Spleen (tissue), 11 donors: ENCODE data around the gene TLK2. TPM values are rescaled to one million over a fixed set of nuclear protein-coding genes. Genes with fewer than 3 reads are reported as not detected.
A peak's percentile ranks its signal among the peaks of the same experiment; 100 is the strongest.
"Not testable (repeated sequence)": the region's sequence is repeated elsewhere in the genome, so short reads cannot be mapped to it uniquely, and the experiment has no call there.

Experiments
- DNase-seq: peaks from one replicate; pipeline ENCODE4 v3.0.0-alpha.2; 2020
- H3K27ac ChIP-seq, 8 donors: fragments of 200-600 bp; sonication (generic) in 7 of 8; 1 replicate in 4 of 8; 2 replicates in 4 of 8; pipeline versions ENCODE4 v1.5.0 to v1.8.0; 2016 to 2021; ENCODE audit warnings: inconsistent platforms in 4 of 8, mild to moderate bottlenecking in 4 of 8, moderate library complexity in 1 of 8
- H3K27me3 ChIP-seq, 7 donors: fragments of 200-600 bp; sonication (generic) in 6 of 7; replicated peaks in 1 of 7; 1 replicate in 4 of 7; 2 replicates in 3 of 7; pipeline versions ENCODE4 v1.5.0 to v1.8.0; 2016 to 2021; ENCODE audit warnings: inconsistent platforms in 3 of 7, mild to moderate bottlenecking in 1 of 7
- H3K36me3 ChIP-seq, 6 donors: fragments of 200-600 bp; sonication (generic) in 5 of 6; 1 replicate in 4 of 6; 2 replicates in 2 of 6; pipeline versions ENCODE4 v1.5.0 to v1.8.0; 2016 to 2021; ENCODE audit warnings: inconsistent platforms in 2 of 6
- H3K4me1 ChIP-seq, 6 donors: fragments of 200-600 bp; sonication (generic) in 5 of 6; 1 replicate in 3 of 6; 2 replicates in 3 of 6; pipeline versions ENCODE4 v1.5.0 to v1.8.0; 2016 to 2021; ENCODE audit warnings: inconsistent platforms in 3 of 6
- H3K4me3 ChIP-seq, 8 donors: fragments of 200-600 bp; sonication (generic) in 7 of 8; 1 replicate in 4 of 8; 2 replicates in 4 of 8; pipeline versions ENCODE4 v1.5.0 to v1.8.0; 2016 to 2021; ENCODE audit warnings: inconsistent platforms in 4 of 8, mild to moderate bottlenecking in 4 of 8, moderate library complexity in 2 of 8
- H3K9me3 ChIP-seq, 8 donors: fragments of 200-600 bp; sonication (generic) in 7 of 8; 1 replicate in 4 of 8; 2 replicates in 4 of 8; pipeline versions ENCODE4 v1.5.0 to v1.8.0; 2016 to 2021; ENCODE audit warnings: inconsistent platforms in 4 of 8
- CTCF ChIP-seq, 11 experiments: fragments of 200-600 bp in 7 of 11; fragments of 450-650 bp in 4 of 11; sonication (generic) in 4 of 11; IDR thresholded peaks in 8 of 11; conservative IDR thresholded peaks in 3 of 11; 1 replicate in 7 of 11; 2 replicates in 4 of 11; pipeline versions ENCODE4 v1.4.0 to v1.8.0; 2016 to 2021; ENCODE audit warnings: antibody characterized with exemption in 11 of 11, inconsistent platforms in 4 of 11, mild to moderate bottlenecking in 1 of 11
- POLR2A ChIP-seq, 3 donors: fragments of 450-650 bp; IDR thresholded peaks; one replicate each; pipeline ENCODE4 v1.5.1; 2017; ENCODE audit warnings: antibody characterized with exemption in 3 of 3, mild to moderate bottlenecking in 1 of 3
- POLR2AphosphoS5 ChIP-seq, 3 donors: sonication (generic); formaldehyde crosslinking; IDR thresholded peaks; one replicate each; pipeline ENCODE4 v1.5.1; 2017; ENCODE audit warnings: antibody characterized with exemption in 3 of 3
- WGBS, 5 donors: extraction: QIAGEN DNeasy Blood & Tissue Kit in 3 of 5; methylation state at CpG; one replicate each; pipeline versions ENCODE4 v1.1.5 to v1.1.7; 2013 to 2018; 5-methylcytosine and 5-hydroxymethylcytosine counted together
- intact Hi-C: fragments of 100-400 bp; cut with DNase I; formaldehyde crosslinking; loops from one replicate; pipeline ENCODE4 v1.15.0; 2023; ENCODE audit warnings: low total_unique reads
- polyA plus RNA-seq, 3 donors: library from polyadenylated mRNA; stranded (reverse); fragments of 200-250 nt; gene quantifications; one replicate each; pipeline ENCODE4 v1.2.1, GENCODE V29; 2013
- total RNA-seq, 7 donors: library from RNA; depleted of rRNA in 3 of 7; stranded (reverse); fragments of >200 nt in 3 of 7; fragmentation: NEBNext Ultra II Directional in 4 of 7; extraction: Animal tissue kit (Norgen Biotek cat#: 25700) in 4 of 7; gene quantifications; one replicate each; pipeline versions ENCODE4 v1.1.0 to v1.2.1, GENCODE V29; 2016 to 2021
- donor health status: healthy with polysubstance abuse.
- donor health status: DM: no; HTN: no; CAD: no; lungs with moderate emphysema.
- donor health status: DM: no; HTN: no; CAD: no.
- donor health status: Bipolar disorder and iron deficiency.
- donor health status: healthy.
- donor health status: DM: no; HTN: no; CAD: no.
- donor health status: DM: yes; HTN: yes; CAD: no.

The TLK2 gene
- total and polyA plus RNA-seq, 10 donors: 11.3 to 76.3 (median 48.3) TPM

GRCh38 chr17:62600805-62601204, 122.2 kb downstream of the TLK2 start:
- H3K4me1 ChIP-seq: no peaks in the 10 kb centered on the region
- DNase-seq: no peak
- H3K4me3 ChIP-seq: no peak overlapping the region
- no peaks in the 10 kb centered on the region for H3K9me3 ChIP-seq
- intact Hi-C loops: no loop called here
- 80 to 97% (median 90%) methylated on average over 1 of the region's 1 CpG for WGBS, 5 donors
- TF ChIP-seq POLR2A (IDR thresholded peaks at IDR 0.05): no peak
- TF ChIP-seq CTCF (IDR thresholded peaks at IDR 0.05 in 8 of 11, conservative IDR thresholded peaks at IDR 0.05 in 3 of 11): no peak
- TF ChIP-seq POLR2AphosphoS5 (IDR thresholded peaks at IDR 0.05): no peak
- H3K27ac ChIP-seq: no peak overlapping the region
- no peaks in the 10 kb centered on the region for H3K27me3 ChIP-seq
- H3K36me3 ChIP-seq: peaks cover 2 to 100% (median 67%) of the 10 kb centered on the region in 6 donors

- no peak overlapping the region for H3K4me3 ChIP-seq
- H3K27ac ChIP-seq: no peak overlapping the region
- WGBS, 5 donors: 78 to 92% (median 91%) methylated on average over 2 of the region's 2 CpGs
- H3K9me3 ChIP-seq: no peaks in the 10 kb centered on the region
- no peaks in the 10 kb centered on the region for H3K4me1 ChIP-seq
- TF ChIP-seq CTCF (IDR thresholded peaks at IDR 0.05 in 8 of 11, conservative IDR thresholded peaks at IDR 0.05 in 3 of 11): no peak
- no peak for TF ChIP-seq POLR2A (IDR thresholded peaks at IDR 0.05)
- no peak for TF ChIP-seq POLR2AphosphoS5 (IDR thresholded peaks at IDR 0.05)
- intact Hi-C loops: no loop called here
- peaks cover 2 to 100% (median 66%) of the 10 kb centered on the region in 6 donors for H3K36me3 ChIP-seq
- DNase-seq: no peak
- H3K27me3 ChIP-seq: no peaks in the 10 kb centered on the region
Observed at GRCh38 chr17:62601471-62601870, 122.8 kb downstream of the TLK2 start.

GRCh38 chr17:62603783-62604182, 125.2 kb downstream of the TLK2 start:
- H3K27ac ChIP-seq, H3K9me3 ChIP-seq, H3K4me1 ChIP-seq, H3K4me3 ChIP-seq, DNase-seq, intact Hi-C loops, H3K27me3 ChIP-seq: not testable (repeated sequence)
- peaks cover 2 to 100% (median 69%) of the 10 kb centered on the region in 6 donors for H3K36me3 ChIP-seq
- WGBS, 5 donors: 97 to 99% (median 98%) methylated on average over 6 of the region's 6 CpGs

GRCh38 chr17:62605588-62605987, 127.0 kb downstream of the TLK2 start:
- intact Hi-C loops: no loop called here
- DNase-seq: no peak
- Histone ChIP-seq H3K4me3 (no peak overlapping the region), H3K27me3 (no peaks in the 10 kb centered on the region), H3K27ac (no peak overlapping the region), H3K36me3 (peaks cover 2 to 100% (median 69%) of the 10 kb centered on the region in 6 donors), H3K9me3 (no peaks in the 10 kb centered on the region), H3K4me1 (peaks cover 0 to 1% (median under 1%) of the 10 kb centered on the region in 6 donors)
- 96 to 99% (median 98%) methylated on average over 7 of the region's 7 CpGs for WGBS, 5 donors
- TF ChIP-seq CTCF (IDR thresholded peaks at IDR 0.05 in 8 of 11, conservative IDR thresholded peaks at IDR 0.05 in 3 of 11) (no peak), POLR2AphosphoS5 (IDR thresholded peaks at IDR 0.05) (no peak), POLR2A (IDR thresholded peaks at IDR 0.05) (no peak)

GRCh38 chr17:62611292-62611691, 132.7 kb downstream of the TLK2 start:
- WGBS, 5 donors: 69 to 80% (median 71%) methylated on average over 5 of the region's 5 CpGs
- no peaks in the 10 kb centered on the region for H3K9me3 ChIP-seq
- H3K27me3 ChIP-seq: no peaks in the 10 kb centered on the region
- H3K27ac ChIP-seq: peak overlapping the region; percentile 10 to 68 (median 60)
- peaks cover 3 to 100% (median 63%) of the 10 kb centered on the region in 6 donors for H3K36me3 ChIP-seq
- peaks cover 0 to 18% (median 11%) of the 10 kb centered on the region in 6 donors for H3K4me1 ChIP-seq
- intact Hi-C loops: no loop called here
- H3K4me3 ChIP-seq: no peak overlapping the region
- no peak for TF ChIP-seq POLR2AphosphoS5 (IDR thresholded peaks at IDR 0.05)
- no peak for TF ChIP-seq CTCF (IDR thresholded peaks at IDR 0.05 in 8 of 11, conservative IDR thresholded peaks at IDR 0.05 in 3 of 11)
- no peak for TF ChIP-seq POLR2A (IDR thresholded peaks at IDR 0.05)
- no peak for DNase-seq
